ENCODE data around the gene EFNA1. TPM values are rescaled to one million over a fixed set of nuclear protein-coding genes. Genes with fewer than 3 reads are reported as not detected.

Gene EFNA1
- total RNA-seq, 1 donor from 2014 or later: 0.77 TPM

- Mint-ChIP-seq H3K27me3 (ENCODE audit: low read depth) (peaks cover 3% of the 10 kb centered on the region), H3K9me3 (no peaks in the 10 kb centered on the region), H3K27ac (ENCODE audit: unreplicated experiment) (no peak overlapping the region), H3K4me3 (no peak overlapping the region), H3K4me1 (peaks cover 34% of the 10 kb centered on the region), H3K36me3 (ENCODE audit: low read depth) (peaks cover 5% of the 10 kb centered on the region)
- TF ChIP-seq, protein P1, sequence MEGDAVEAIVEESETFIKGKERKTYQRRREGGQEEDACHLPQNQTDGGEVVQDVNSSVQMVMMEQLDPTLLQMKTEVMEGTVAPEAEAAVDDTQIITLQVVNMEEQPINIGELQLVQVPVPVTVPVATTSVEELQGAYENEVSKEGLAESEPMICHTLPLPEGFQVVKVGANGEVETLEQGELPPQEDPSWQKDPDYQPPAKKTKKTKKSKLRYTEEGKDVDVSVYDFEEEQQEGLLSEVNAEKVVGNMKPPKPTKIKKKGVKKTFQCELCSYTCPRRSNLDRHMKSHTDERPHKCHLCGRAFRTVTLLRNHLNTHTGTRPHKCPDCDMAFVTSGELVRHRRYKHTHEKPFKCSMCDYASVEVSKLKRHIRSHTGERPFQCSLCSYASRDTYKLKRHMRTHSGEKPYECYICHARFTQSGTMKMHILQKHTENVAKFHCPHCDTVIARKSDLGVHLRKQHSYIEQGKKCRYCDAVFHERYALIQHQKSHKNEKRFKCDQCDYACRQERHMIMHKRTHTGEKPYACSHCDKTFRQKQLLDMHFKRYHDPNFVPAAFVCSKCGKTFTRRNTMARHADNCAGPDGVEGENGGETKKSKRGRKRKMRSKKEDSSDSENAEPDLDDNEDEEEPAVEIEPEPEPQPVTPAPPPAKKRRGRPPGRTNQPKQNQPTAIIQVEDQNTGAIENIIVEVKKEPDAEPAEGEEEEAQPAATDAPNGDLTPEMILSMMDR (conservative IDR thresholded peaks at IDR 0.05): no peak
- no peak for DNase-seq (ENCODE audit: low read depth, low spot score)
Measured at GRCh38 chr1:155177192-155177917, 49.7 kb downstream of the EFNA1 start.

GRCh38 chr1:155177918-155178281 is 50.2 kb downstream of the EFNA1 start:
- no peak overlapping the region for H3K4me3 Mint-ChIP-seq
- H3K9me3 Mint-ChIP-seq: no peaks in the 10 kb centered on the region
- TF ChIP-seq, protein P1 (conservative IDR thresholded peaks at IDR 0.05): no peak

DNA sequence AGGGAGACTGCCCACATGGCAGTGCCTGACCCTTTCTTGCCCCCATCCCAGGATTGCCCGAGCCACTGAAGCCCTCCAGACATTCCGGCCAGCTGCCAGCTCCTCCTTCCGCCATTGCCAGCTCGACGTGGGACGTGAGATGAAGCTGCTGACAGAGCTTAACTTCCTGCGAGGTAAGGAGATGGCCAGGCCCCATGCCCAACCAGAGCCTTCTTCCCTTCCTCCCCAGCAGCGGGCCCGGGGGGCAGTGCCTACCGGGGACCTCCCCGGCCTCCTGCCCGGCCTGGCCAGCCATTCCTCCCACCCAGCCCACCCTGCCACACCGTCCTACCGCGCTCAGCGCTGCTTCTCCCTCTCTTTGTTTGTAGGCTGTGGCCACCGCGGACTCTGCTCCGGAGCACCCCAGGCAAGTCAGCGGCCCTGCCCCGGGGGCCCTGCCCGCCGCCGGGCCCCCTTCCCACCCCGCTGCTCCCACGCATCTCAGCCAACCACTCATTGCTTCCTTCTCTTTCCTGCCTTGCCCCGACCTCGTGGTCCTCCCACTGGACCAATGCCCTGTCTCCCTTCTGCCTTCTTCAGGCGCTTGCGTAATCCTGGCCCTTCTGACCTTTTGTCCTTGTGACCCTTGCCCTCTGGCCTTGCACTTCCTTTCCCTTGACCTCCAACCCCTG is 50.9 kb downstream of the EFNA1 start:
- no peak for DNase-seq (ENCODE audit: low read depth, low spot score)
- Mint-ChIP-seq H3K27me3 (ENCODE audit: low read depth) (no peaks in the 10 kb centered on the region), H3K4me1 (peaks cover 24% of the 10 kb centered on the region), H3K4me3 (no peak overlapping the region), H3K9me3 (no peaks in the 10 kb centered on the region), H3K27ac (ENCODE audit: unreplicated experiment) (no peak overlapping the region), H3K36me3 (ENCODE audit: low read depth) (peaks cover 3% of the 10 kb centered on the region)
- TF ChIP-seq, protein P1 (conservative IDR thresholded peaks at IDR 0.05): no peak

More at GRCh38 chr1:155177918-155178281, 50.2 kb downstream of the EFNA1 start:
- Mint-ChIP-seq H3K36me3 (ENCODE audit: low read depth) (peaks cover 5% of the 10 kb centered on the region), H3K4me1 (peaks cover 31% of the 10 kb centered on the region), H3K27ac (ENCODE audit: unreplicated experiment) (no peak overlapping the region), H3K27me3 (ENCODE audit: low read depth) (peaks cover 3% of the 10 kb centered on the region)
- no peak for DNase-seq (ENCODE audit: low read depth, low spot score)

GRCh38 chr1:155179112-155180031 is 51.7 kb downstream of the EFNA1 start:
- peaks cover 3% of the 10 kb centered on the region for H3K36me3 Mint-ChIP-seq (ENCODE audit: low read depth)

More at GRCh38 chr1:155179112-155180031, 51.7 kb downstream of the EFNA1 start:
- Mint-ChIP-seq H3K27ac (ENCODE audit: unreplicated experiment) (no peak overlapping the region), H3K27me3 (ENCODE audit: low read depth) (no peaks in the 10 kb centered on the region), H3K9me3 (no peaks in the 10 kb centered on the region), H3K4me3 (no peak overlapping the region), H3K4me1 (peaks cover 18% of the 10 kb centered on the region)
- TF ChIP-seq, protein P1 (conservative IDR thresholded peaks at IDR 0.05): no peak
- no peak for DNase-seq (ENCODE audit: low read depth, low spot score)
